ENCODE results near the gene SACM1L. TPM values are rescaled to one million over a fixed set of nuclear protein-coding genes. Genes with fewer than 3 reads are reported as not detected.

SACM1L gene
- total and polyA plus RNA-seq, 11 donors: 12.6 to 35.3 (median 22.3) TPM

- H3K27me3 ChIP-seq: peaks cover 0 to 27% (median 0%) of the 10 kb centered on the region in 9 donors
- H3K36me3 ChIP-seq: no peaks in the 10 kb centered on the region
- no peak overlapping the region for H3K4me3 ChIP-seq
- whole genome bisulfite sequencing, 4 donors: 85 to 87% (median 86%) methylated on average over 16 to 19 of the region's 19 CpGs
- intact Hi-C loops (cut with DNase I): loop anchor here in 8 of 10 donors (2.0 to 10.0 kb wide), 10 partner anchors 64 to 612 kb away; partner anchors contain the start of gene CCR5 (in 1 of the 8)
- H3K4me1 ChIP-seq: no peaks in the 10 kb centered on the region
- H3K27ac ChIP-seq: no peak overlapping the region
- no peak for ATAC-seq
- H3K9me3 ChIP-seq: peaks cover 0 to 11% (median 0%) of the 10 kb centered on the region in 12 donors
- no peak for DNase-seq
- TF ChIP-seq POLR2A (IDR thresholded peaks at IDR 0.05) (no peak), CTCF (IDR thresholded peaks at IDR 0.05) (no peak)
Measured at GRCh38 chr3:45762647-45763302, 73.6 kb downstream of the SACM1L start.

GRCh38 chr3:45763303-45763675, 74.1 kb downstream of the SACM1L start:
- no peak for ATAC-seq
- no peak for TF ChIP-seq POLR2A (IDR thresholded peaks at IDR 0.05)
- TF ChIP-seq CTCF (IDR thresholded peaks at IDR 0.05): no peak
- DNase-seq: no peak
- Histone ChIP-seq H3K27me3 (peaks cover 0 to 27% (median 0%) of the 10 kb centered on the region in 9 donors), H3K27ac (no peak overlapping the region), H3K36me3 (no peaks in the 10 kb centered on the region), H3K4me3 (no peak overlapping the region), H3K9me3 (peaks cover 0 to 13% (median 0%) of the 10 kb centered on the region in 12 donors), H3K4me1 (no peaks in the 10 kb centered on the region)
- 87 to 100% (median 92%) methylated on average over 2 to 5 of the region's 5 CpGs for WGBS, 4 donors
- intact Hi-C loops (cut with DNase I): loop anchor here in 8 of 10 donors (2.0 to 10.0 kb wide), 10 partner anchors 64 to 612 kb away; partner anchors contain the start of gene CCR5 (in 1 of the 8)

- Histone ChIP-seq H3K4me1 (no peaks in the 10 kb centered on the region), H3K27me3 (peaks cover 0 to 13% (median 0%) of the 10 kb centered on the region in 9 donors), H3K36me3 (no peaks in the 10 kb centered on the region), H3K9me3 (peaks cover 0 to 13% (median 0%) of the 10 kb centered on the region in 12 donors), H3K4me3 (no peak overlapping the region), H3K27ac (no peak overlapping the region)
- WGBS, 4 donors: 87 to 89% (median 88%) methylated on average over 9 of the region's 9 CpGs
- TF ChIP-seq CTCF (IDR thresholded peaks at IDR 0.05): no peak
- TF ChIP-seq POLR2A (IDR thresholded peaks at IDR 0.05): no peak
- intact Hi-C loops (cut with DNase I): loop anchor here in 6 of 10 donors (5.0 to 10.0 kb wide), 5 partner anchors 159 to 609 kb away; partner anchors contain the start of gene CCR5 (in 1 of the 6)
- DNase-seq (no peak), ATAC-seq (no peak)
Measured at GRCh38 chr3:45765266-45765851, 76.2 kb downstream of the SACM1L start.

DNA sequence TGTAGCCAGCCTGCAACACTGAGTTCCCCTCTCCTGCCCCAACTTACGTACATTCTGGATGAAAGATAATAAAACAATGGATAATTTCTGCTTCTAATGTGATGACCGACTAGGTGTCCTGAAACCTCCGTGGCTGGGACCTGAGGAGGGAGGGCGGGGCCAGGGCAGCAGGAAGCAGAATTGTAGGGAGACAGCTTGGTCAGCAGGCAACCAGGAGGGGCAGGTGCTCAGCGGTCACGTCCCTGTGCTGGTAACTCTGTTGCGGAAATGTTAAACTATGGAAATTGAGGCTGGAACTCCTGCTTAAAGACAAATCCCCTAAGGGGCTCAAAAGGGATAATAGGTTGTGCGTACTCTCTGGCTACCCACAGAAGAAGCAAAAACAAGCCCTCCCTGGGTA, 76.8 kb downstream of the SACM1L start:
- Histone ChIP-seq H3K36me3 (no peaks in the 10 kb centered on the region), H3K9me3 (peaks cover 0 to 13% (median 0%) of the 10 kb centered on the region in 12 donors), H3K4me1 (no peaks in the 10 kb centered on the region), H3K27me3 (peaks cover 0 to 10% (median 0%) of the 10 kb centered on the region in 9 donors), H3K4me3 (no peak overlapping the region), H3K27ac (no peak overlapping the region)
- intact Hi-C loops (cut with DNase I): loop anchor here in 6 of 10 donors (5.0 to 10.0 kb wide), 5 partner anchors 159 to 609 kb away; partner anchors contain the start of gene CCR5 (in 1 of the 6)
- 77 to 84% (median 82%) methylated on average over 8 of the region's 8 CpGs for WGBS, 4 donors
- TF ChIP-seq CTCF (IDR thresholded peaks at IDR 0.05) (no peak), POLR2A (IDR thresholded peaks at IDR 0.05) (no peak)
- ATAC-seq: no peak
- DNase-seq: no peak

Measured in heart left ventricle (tissue), 16 donors.